HUES64 (cell line): Measurements from ENCODE around the gene NGFR.

Experiments used
- H3K27ac ChIP-seq: 2 replicates; pipeline ENCODE4 v1.7.0; 2013; ENCODE audit warnings: low read depth, low read length, inconsistent platforms
- H3K27me3 ChIP-seq: 2 replicates; pipeline ENCODE4 v1.6.1; 2013; ENCODE audit warnings: mild to moderate bottlenecking, low read length; ENCODE audit not compliant: insufficient read depth
- H3K36me3 ChIP-seq: 2 replicates; pipeline ENCODE4 v1.6.1; 2013; ENCODE audit warnings: mild to moderate bottlenecking, low read length; ENCODE audit not compliant: insufficient read depth
- H3K4me1 ChIP-seq: 2 replicates; pipeline ENCODE4 v1.6.1; 2013; ENCODE audit warnings: mild to moderate bottlenecking, low read length, moderate library complexity; ENCODE audit not compliant: insufficient read depth
- H3K4me3 ChIP-seq: 2 replicates; pipeline ENCODE4 v1.5.1; 2013; ENCODE audit warnings: mild to moderate bottlenecking, low read length, moderate library complexity
- H3K9ac ChIP-seq: 2 replicates; pipeline ENCODE4 v1.6.1; 2013; ENCODE audit warnings: mild to moderate bottlenecking, low read depth, low read length
- H3K9me3 ChIP-seq: 2 replicates; pipeline ENCODE4 v1.6.1; 2013; ENCODE audit warnings: low read depth, low read length; ENCODE audit not compliant: insufficient read depth
- WGBS: fragments of 150-250, 120-280 bp; methylation state at CpG from one replicate; pipeline ENCODE4 v1.1.7; 2013; ENCODE audit warnings: missing lambda C conversion rate; 5-methylcytosine and 5-hydroxymethylcytosine counted together

Gene NGFR

GRCh38 chr17:49487183-49487582 is 7.9 kb upstream of the NGFR start:
- no peaks in the 10 kb centered on the region for H3K9me3 ChIP-seq
- no peak overlapping the region for H3K9ac ChIP-seq
- peaks cover 24% of the 10 kb centered on the region for H3K4me1 ChIP-seq
- no peak overlapping the region for H3K27ac ChIP-seq
- H3K27me3 ChIP-seq = peaks cover 11% of the 10 kb centered on the region; the same call in 1 of the 2 replicates
- no peak overlapping the region for H3K4me3 ChIP-seq
- H3K36me3 ChIP-seq = no peaks in the 10 kb centered on the region
- WGBS = 57% methylated on average over 8 of the region's 8 CpGs

- Histone ChIP-seq H3K27me3 (peaks cover 18% of the 10 kb centered on the region; the same call in 1 of the 2 replicates), H3K9me3 (no peaks in the 10 kb centered on the region), H3K27ac (no peak overlapping the region), H3K9ac (no peak overlapping the region), H3K4me1 (peaks cover 24% of the 10 kb centered on the region), H3K4me3 (no peak overlapping the region), H3K36me3 (no peaks in the 10 kb centered on the region)
- 89% methylated on average over 8 of the region's 8 CpGs for WGBS
These were observed 6.5 kb upstream of the NGFR start for GRCh38 chr17:49488612-49489011.

GRCh38 chr17:49489348-49489747 is 5.7 kb upstream of the NGFR start:
- Histone ChIP-seq H3K9ac (no peak overlapping the region), H3K27me3 (peaks cover 21% of the 10 kb centered on the region)
- 90% methylated on average over 3 of the region's 4 CpGs for WGBS

GRCh38 chr17:49490276-49490675 is 4.8 kb upstream of the NGFR start:
- H3K27ac ChIP-seq = no peak overlapping the region
- H3K27me3 ChIP-seq = peaks cover 23% of the 10 kb centered on the region
- no peaks in the 10 kb centered on the region for H3K9me3 ChIP-seq
- WGBS = 90% methylated on average over 6 of the region's 6 CpGs
- H3K9ac ChIP-seq = no peak overlapping the region
- H3K4me1 ChIP-seq = peaks cover 19% of the 10 kb centered on the region
- H3K36me3 ChIP-seq = no peaks in the 10 kb centered on the region
- H3K4me3 ChIP-seq = no peak overlapping the region

More at GRCh38 chr17:49489348-49489747, 5.7 kb upstream of the NGFR start:
- Histone ChIP-seq H3K4me1 (peaks cover 22% of the 10 kb centered on the region), H3K36me3 (no peaks in the 10 kb centered on the region), H3K27ac (no peak overlapping the region), H3K9me3 (no peaks in the 10 kb centered on the region), H3K4me3 (no peak overlapping the region)

- Histone ChIP-seq H3K36me3 (no peaks in the 10 kb centered on the region), H3K27ac (no peak overlapping the region), H3K9ac (no peak overlapping the region), H3K9me3 (no peaks in the 10 kb centered on the region), H3K27me3 (peaks cover 33% of the 10 kb centered on the region), H3K4me1 (peaks cover 11% of the 10 kb centered on the region), H3K4me3 (no peak overlapping the region)
- WGBS = 44% methylated on average over 5 of the region's 5 CpGs
These were observed 3.8 kb upstream of the NGFR start for GRCh38 chr17:49491192-49491769.

- peaks cover 12% of the 10 kb centered on the region for H3K4me1 ChIP-seq
- peaks cover 64% of the 10 kb centered on the region for H3K27me3 ChIP-seq
- WGBS = 47% methylated on average over 17 of the region's 17 CpGs
- peak overlapping the region; percentile 68 for H3K4me3 ChIP-seq
- no peak overlapping the region for H3K27ac ChIP-seq
- no peaks in the 10 kb centered on the region for H3K9me3 ChIP-seq
- no peak overlapping the region for H3K9ac ChIP-seq
- no peaks in the 10 kb centered on the region for H3K36me3 ChIP-seq
These were observed 601 bp upstream of the NGFR start for GRCh38 chr17:49494399-49494985.

GRCh38 chr17:49495842-49496182 is 719 bp downstream of the NGFR start:
- H3K4me1 ChIP-seq = peaks cover 21% of the 10 kb centered on the region
- H3K27ac ChIP-seq = no peak overlapping the region
- H3K27me3 ChIP-seq = peaks cover 66% of the 10 kb centered on the region
- 2% methylated on average over 22 of the region's 22 CpGs for WGBS
- no peaks in the 10 kb centered on the region for H3K36me3 ChIP-seq
- peak overlapping the region; percentile 68 for H3K4me3 ChIP-seq
- no peak overlapping the region for H3K9ac ChIP-seq
- H3K9me3 ChIP-seq = no peaks in the 10 kb centered on the region

- Histone ChIP-seq H3K4me3 (peak overlapping the region; percentile 68), H3K9me3 (no peaks in the 10 kb centered on the region), H3K36me3 (no peaks in the 10 kb centered on the region), H3K27ac (no peak overlapping the region), H3K27me3 (peaks cover 67% of the 10 kb centered on the region), H3K4me1 (peaks cover 22% of the 10 kb centered on the region), H3K9ac (no peak overlapping the region)
- WGBS = under 1% methylated on average over 85 of the region's 85 CpGs
These were observed 1.2 kb downstream of the NGFR start for GRCh38 chr17:49496183-49496866.

- H3K27ac ChIP-seq = no peak overlapping the region
- peaks cover 67% of the 10 kb centered on the region for H3K27me3 ChIP-seq
- peaks cover 26% of the 10 kb centered on the region for H3K4me1 ChIP-seq
- H3K9ac ChIP-seq = no peak overlapping the region
- peak overlapping the region; percentile 68 for H3K4me3 ChIP-seq
- WGBS = 1% methylated on average over 13 of the region's 13 CpGs
- no peaks in the 10 kb centered on the region for H3K36me3 ChIP-seq
- no peaks in the 10 kb centered on the region for H3K9me3 ChIP-seq
These were observed 1.7 kb downstream of the NGFR start for GRCh38 chr17:49496867-49497147.

- no peaks in the 10 kb centered on the region for H3K36me3 ChIP-seq
- no peaks in the 10 kb centered on the region for H3K9me3 ChIP-seq
- peaks cover 67% of the 10 kb centered on the region for H3K27me3 ChIP-seq
- peak overlapping the region; percentile 68 for H3K4me3 ChIP-seq
- 0 out of 2 replicates have a peak overlapping the region, but pooled peaks have one; percentile 41 for H3K9ac ChIP-seq
- WGBS = under 1% methylated on average over 75 of the region's 75 CpGs
- H3K4me1 ChIP-seq = peaks cover 26% of the 10 kb centered on the region
- H3K27ac ChIP-seq = no peak overlapping the region
These were observed 2.3 kb downstream of the NGFR start for GRCh38 chr17:49497148-49498028.
